Activated naive CD8-positive, alpha-beta T cell treated with anti-CD3 and anti-CD28 coated beads, Interleukin-2, amount 50 U/mL, for 16 hours (primary cell): ENCODE results near the gene AGAP1.

ENCODE experiments used
- DNase-seq: peaks from one replicate; pipeline ENCODE4 v3.0.0-alpha.2; 2020; ENCODE audit warnings: low read depth, low spot score

AGAP1 gene

DNA sequence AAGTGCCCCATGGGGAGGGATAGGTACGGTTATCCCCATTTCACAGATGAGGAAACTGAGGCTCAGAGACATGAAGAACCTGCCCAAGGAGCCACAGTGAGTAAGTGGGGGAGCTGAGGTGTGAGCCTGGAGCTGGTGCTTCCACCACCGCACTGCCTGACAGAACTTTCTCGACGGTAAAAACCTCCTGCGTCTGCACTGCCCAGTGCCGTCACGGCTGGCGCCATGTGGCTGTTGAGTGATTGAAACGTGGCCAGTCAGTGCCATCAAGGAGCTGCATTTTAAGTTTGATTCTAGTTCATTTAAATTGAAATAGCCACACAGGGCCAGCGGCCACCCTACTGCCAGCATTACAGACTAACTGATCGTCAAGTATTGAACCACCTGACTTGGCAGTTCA lies 217.1 kb downstream of the AGAP1 start:
- no peak for DNase-seq

- no peak for DNase-seq
These were observed 217.7 kb downstream of the AGAP1 start for GRCh38 chr2:235711527-235711926.

DNA sequence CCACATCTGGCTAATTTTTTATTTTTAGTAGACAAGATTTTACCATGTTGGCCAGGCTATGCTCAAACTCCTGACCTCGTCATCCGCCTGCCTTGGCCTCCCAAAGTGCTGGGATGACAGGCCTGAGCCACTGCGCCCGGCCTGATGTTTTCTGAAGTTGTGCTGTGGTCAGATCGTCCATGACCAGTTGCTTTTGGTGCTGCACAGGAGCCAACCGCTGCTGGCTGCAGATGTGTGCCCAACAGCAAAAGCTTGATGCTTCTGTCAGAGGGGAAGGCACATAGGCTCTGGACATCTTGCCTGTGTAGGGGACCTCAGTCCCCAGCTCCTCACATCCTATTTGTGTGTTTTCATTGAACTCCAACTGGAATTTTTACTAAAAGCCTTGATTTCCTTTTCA lies 218.3 kb downstream of the AGAP1 start:
- DNase-seq = no peak

- no peak for DNase-seq
These were observed 219.3 kb downstream of the AGAP1 start for GRCh38 chr2:235713189-235713588.

- DNase-seq = no peak
These were observed 221.8 kb downstream of the AGAP1 start for GRCh38 chr2:235715601-235716000.

DNA sequence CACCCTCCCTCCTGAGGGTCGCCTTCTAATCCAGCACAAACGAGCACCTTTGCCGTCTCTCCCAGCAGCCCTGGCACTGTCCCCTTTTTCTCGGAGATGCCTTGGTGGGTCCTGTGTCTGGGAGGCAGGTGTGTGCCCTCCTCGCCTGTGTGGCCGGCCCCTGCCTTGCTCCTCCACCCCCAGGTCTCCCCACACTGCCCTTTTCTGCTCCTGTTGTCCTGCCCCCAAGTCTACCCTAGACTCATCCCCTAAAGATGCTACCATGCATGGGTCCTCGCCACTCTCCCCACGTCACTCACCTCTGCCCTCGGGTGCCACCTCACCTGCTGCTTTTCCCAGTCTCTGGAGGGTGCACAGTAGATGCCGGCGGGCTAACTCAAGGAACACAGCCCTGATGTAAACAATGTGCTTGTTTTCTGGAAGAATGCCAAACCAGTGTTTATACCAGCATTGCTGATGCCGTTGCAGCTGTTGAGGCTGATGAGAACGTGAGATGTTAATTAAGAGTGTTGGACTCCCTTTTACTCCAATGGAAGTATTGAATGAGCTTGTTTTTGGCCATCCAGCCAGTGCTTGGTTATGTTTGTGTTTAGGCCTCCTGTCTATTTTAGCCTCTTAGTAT lies 223.1 kb downstream of the AGAP1 start:
- no peak for DNase-seq

DNA sequence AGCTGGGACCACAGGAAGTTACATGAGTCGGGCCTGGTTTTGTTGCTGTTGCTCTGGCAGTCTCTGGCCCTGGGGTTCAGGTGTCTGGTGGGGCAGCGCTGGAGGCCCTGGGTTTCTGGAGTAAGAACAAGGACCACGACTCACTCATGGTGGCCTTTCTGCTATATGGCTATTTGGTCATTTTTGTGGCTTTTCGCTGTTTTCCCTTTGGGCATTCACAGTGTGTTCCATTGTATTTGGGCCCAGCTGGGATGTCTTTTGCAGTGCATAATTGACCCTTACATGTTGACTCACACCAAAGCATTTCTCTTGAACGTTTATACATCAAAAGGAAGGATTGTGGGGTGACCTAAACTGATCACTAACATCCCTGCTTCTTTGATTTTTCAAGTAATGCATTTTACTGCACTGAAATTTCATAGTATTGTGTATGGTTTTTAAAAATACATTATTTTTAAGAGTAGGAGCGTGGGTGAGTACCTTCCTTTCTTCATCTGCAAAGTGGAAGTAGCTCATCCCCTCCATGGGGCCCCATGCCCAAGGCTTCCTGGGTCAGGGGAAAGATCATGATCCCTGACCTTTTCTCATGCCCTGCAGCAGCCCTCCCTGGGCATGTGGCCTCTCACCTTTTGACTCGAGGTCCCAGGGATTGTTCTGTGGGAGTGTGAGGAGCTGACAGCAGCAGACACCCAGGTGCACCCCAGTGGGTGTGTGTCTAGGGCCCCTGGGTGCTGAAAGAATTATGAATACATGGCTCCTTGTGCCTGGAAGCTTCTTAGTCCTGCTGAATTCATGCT lies 225.5 kb downstream of the AGAP1 start:
- DNase-seq = no peak

DNA sequence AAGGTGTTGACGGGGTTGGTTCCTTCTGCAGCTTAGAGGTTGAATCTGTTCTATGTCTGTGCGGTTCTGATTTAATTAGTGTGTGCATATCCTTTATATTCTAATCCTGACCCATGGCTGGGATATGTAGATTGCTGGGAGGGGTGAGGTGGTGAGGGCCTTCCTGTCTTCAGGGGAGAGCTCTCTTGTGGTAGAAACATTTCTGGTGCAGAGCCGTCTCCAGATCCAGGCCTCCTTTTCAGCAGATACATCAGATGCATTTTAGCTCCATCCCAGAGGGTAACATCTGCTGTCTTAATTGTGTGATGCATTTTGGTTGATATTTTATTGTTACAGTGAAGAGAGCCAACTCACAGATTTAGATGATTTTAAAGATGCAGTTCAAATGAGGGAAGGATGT lies 227.8 kb downstream of the AGAP1 start:
- DNase-seq = no peak

- no peak for DNase-seq
These were observed 229.0 kb downstream of the AGAP1 start for GRCh38 chr2:235722869-235723268.

GRCh38 chr2:235723371-235723770 lies 229.5 kb downstream of the AGAP1 start:
- no peak for DNase-seq

- DNase-seq = no peak
These were observed 230.1 kb downstream of the AGAP1 start for GRCh38 chr2:235723811-235724465.

GRCh38 chr2:235725016-235725489 lies 231.2 kb downstream of the AGAP1 start:
- DNase-seq = no peak

- DNase-seq = no peak
These were observed 232.0 kb downstream of the AGAP1 start for GRCh38 chr2:235725841-235726240.

DNA sequence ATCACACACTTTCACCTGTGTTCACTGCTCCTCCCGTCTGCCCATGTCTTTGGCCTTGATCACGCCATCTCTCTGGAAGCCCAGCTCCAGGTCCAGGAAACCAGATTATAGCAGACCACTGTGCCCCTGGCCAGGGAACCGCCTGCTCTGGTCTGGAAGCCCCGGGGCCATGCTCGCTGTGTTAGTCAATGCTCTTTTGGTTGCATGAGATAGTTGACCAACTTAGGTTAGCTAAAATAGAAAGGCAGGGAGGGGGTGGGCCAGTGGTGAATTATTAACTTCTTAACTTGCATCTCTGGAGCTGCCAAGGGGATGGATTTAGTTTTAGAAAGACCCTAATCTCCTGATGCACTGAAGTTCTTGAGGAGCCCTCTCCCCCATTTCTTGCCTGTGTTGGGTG lies 232.7 kb downstream of the AGAP1 start:
- no peak for DNase-seq

GRCh38 chr2:235727174-235727573 lies 233.3 kb downstream of the AGAP1 start:
- no peak for DNase-seq

DNA sequence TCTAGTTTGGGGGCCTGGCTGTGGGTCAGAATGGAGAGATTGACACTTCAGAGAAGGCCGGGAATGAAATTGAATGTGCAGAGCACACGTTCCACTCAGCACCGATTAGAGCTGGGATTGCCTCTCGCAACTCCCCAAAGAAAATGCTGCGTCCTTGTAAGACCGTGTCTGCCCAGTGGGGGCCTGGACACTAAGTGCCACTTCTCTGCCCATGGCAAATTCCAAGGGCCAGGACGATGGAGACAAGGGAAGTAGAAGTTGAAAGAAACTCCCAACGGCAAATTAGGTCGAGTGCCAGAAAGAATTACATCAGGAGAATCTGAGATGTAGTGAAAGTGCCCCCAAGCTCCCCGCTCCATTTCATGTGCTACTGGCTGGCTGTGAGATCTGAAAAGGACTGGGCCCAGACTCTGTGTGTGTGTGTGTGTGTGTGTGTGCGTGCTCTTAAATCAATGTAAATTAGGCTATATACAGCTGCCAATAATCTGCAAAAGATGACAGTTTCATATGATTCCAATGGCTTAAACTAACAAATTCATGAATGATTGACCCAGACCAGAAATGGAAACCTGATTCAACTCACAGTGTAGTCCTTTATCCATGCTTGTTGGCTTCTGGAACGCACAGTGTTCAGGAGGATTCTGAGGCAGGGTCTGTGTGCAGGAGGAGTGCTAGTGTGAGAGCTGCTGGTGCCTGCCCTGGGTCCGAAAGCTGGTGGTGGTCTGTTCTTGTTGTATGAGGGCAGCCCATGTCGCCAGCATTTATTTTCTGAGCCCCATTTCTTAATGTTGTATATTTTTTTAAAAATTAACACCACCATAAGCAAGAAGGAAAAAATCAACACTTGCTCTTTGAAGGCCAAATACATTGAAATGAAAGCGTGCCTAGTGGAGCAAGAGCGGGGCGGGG lies 234.3 kb downstream of the AGAP1 start:
- DNase-seq = no peak

- no peak for DNase-seq
These were observed 235.1 kb downstream of the AGAP1 start for GRCh38 chr2:235728800-235729556.

DNA sequence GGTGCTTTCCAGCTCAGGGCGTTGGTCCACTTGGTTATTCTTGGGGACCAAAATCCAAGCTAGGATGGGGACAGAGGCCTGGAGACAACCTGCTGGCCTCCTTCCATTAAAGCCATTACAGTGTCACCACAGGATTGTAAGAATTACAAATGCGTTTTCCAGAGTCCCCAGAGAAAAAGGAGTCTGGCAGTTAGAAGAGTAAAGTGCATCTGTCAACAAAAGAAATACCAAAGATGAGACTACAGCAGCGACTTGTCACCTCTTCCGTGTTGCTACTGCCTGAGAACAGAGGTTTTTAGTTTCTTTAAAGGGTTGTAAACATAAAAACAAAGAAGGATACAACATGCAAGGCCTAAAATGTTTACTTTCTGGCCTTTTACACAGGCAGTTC lies 235.7 kb downstream of the AGAP1 start:
- DNase-seq = no peak

DNA sequence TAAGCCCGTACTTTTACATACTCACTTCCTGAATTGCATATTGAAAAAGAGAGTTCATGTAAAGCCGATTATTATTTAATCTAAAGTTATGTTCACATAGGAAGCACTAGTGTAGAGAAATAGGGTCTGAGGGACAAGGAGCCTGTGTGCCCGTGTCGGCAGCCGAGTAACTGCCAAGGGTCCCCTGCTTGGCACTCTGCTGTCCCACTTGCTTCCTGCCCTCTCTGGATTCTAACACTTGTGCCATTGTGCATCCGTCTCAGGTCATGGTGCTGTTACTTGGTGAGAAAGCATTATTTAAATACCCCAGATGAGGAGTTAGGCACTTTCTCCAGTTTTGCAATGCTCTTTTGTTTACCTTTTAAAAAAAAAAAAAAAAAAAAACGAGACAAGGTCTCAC lies 236.3 kb downstream of the AGAP1 start:
- DNase-seq = no peak

DNA sequence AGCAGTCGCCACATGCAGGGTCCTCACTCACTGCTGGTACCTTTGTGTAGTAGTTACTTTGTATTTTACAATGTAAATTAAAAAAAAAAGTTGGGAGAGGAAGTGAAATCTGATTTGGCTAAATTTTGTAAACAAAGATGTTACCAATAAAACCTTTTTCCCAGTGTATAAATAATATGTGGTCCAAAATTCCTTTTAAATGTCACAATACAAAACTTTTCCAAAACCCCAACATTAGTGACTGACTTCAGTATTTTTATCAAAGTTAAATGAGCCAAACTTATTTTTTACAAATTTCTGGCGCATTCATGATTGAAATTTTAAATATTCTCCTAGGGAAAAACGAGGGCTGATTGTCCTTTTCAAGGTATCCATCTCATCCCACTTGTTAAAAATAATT lies 239.9 kb downstream of the AGAP1 start:
- no peak for DNase-seq

- DNase-seq = no peak
These were observed 240.3 kb downstream of the AGAP1 start for GRCh38 chr2:235734168-235734567.
